Fibroblast of lung (primary cell): ENCODE results near the gene HIVEP1. TPM values are rescaled to one million over a fixed set of nuclear protein-coding genes. Genes with fewer than 3 reads are reported as not detected.
A peak's percentile ranks its signal among the peaks of the same experiment; 100 is the strongest.

Source experiments
- DNase-seq, 2 donors: peaks; one replicate each; pipeline versions ENCODE4 v3.0.0 to v3.0.0-alpha.2; 2010; ENCODE audit warnings: low read depth in 2 of 2
- H2AFZ ChIP-seq: 2 replicates; pipeline ENCODE4 v1.5.1; 2012; ENCODE audit warnings: low read length, control low read depth, inconsistent platforms
- H3K27ac ChIP-seq: 2 replicates; pipeline ENCODE4 v1.5.1; 2011; ENCODE audit warnings: low read length, control low read depth; ENCODE audit not compliant: insufficient read depth
- H3K27me3 ChIP-seq: 2 replicates; pipeline ENCODE4 v1.5.1; 2011; ENCODE audit warnings: mild to moderate bottlenecking, low read length; ENCODE audit not compliant: control insufficient read depth, insufficient read depth
- H3K36me3 ChIP-seq: 2 replicates; pipeline ENCODE4 v1.5.1; 2011; ENCODE audit warnings: low read length; ENCODE audit not compliant: control insufficient read depth, insufficient read depth
- H3K4me1 ChIP-seq: 2 replicates; pipeline ENCODE4 v1.5.1; 2011; ENCODE audit warnings: low read length; ENCODE audit not compliant: control insufficient read depth, insufficient read depth; ENCODE audit errors: extremely low read depth
- H3K4me2 ChIP-seq: 2 replicates; pipeline ENCODE4 v1.5.1; 2011; ENCODE audit warnings: low read length, control low read depth; ENCODE audit not compliant: insufficient read depth; ENCODE audit errors: extremely low read depth
- H3K4me3 ChIP-seq, 4 experiments: fragments of 200-600 bp in 1 of 4; sonication (generic) in 1 of 4; replicated peaks in 1 of 4; 2 replicates each; pipeline ENCODE4 v1.5.1; 2011 to 2016; ENCODE audit warnings: low read length in 4 of 4, low read depth in 3 of 4, mild to moderate bottlenecking in 3 of 4, control low read depth in 2 of 4, inconsistent platforms in 1 of 4, mixed read lengths in 1 of 4; ENCODE audit not compliant: insufficient read depth in 1 of 4; ENCODE audit errors: control extremely low read depth in 1 of 4
- H3K79me2 ChIP-seq: 2 replicates; pipeline ENCODE4 v1.5.1; 2012; ENCODE audit warnings: mild to moderate bottlenecking, low read length, inconsistent platforms; ENCODE audit not compliant: control insufficient read depth, insufficient read depth
- H3K9ac ChIP-seq: 2 replicates; pipeline ENCODE4 v1.5.1; 2011; ENCODE audit warnings: mild to moderate bottlenecking, low read length, control low read depth; ENCODE audit not compliant: insufficient read depth
- H3K9me3 ChIP-seq: 2 replicates; pipeline ENCODE4 v1.5.1; 2012; ENCODE audit warnings: low read depth, low read length; ENCODE audit not compliant: control insufficient read depth, insufficient read depth
- H4K20me1 ChIP-seq: 2 replicates; pipeline ENCODE4 v1.5.1; 2011; ENCODE audit warnings: low read length; ENCODE audit not compliant: control insufficient read depth, insufficient read depth; ENCODE audit errors: extremely low read depth
- CTCF ChIP-seq, 2 donors: IDR thresholded peaks in 1 of 2; conservative IDR thresholded peaks in 1 of 2; 1 replicate in 1 of 2; 2 replicates in 1 of 2; pipeline ENCODE4 v1.5.1; 2011 to 2012; ENCODE audit warnings: low read length in 2 of 2, control low read depth in 1 of 2, inconsistent platforms in 1 of 2, low read depth in 1 of 2, mild to moderate bottlenecking in 1 of 2
- EZH2 ChIP-seq: IDR thresholded peaks from 2 replicates; pipeline ENCODE4 v1.5.1; 2012; ENCODE audit warnings: low read length, control low read depth, mild to moderate bottlenecking; ENCODE audit errors: missing control alignments
- polyA plus RNA-seq, 2 donors: library from polyadenylated mRNA; depleted of rRNA in 1 of 2; stranded (reverse) in 1 of 2; unstranded in 1 of 2; fragments of >200 nt; gene quantifications; 2 replicates each; pipeline ENCODE4 v1.2.1, GENCODE V29; 2011 to 2012; ENCODE audit warnings: missing spikeins in 1 of 2
- total RNA-seq: library from RNA; depleted of rRNA; stranded (reverse); fragments of >200 nt; gene quantifications from 2 replicates; pipeline ENCODE4 v1.2.1, GENCODE V29; 2014

HIVEP1 gene
- total and polyA plus RNA-seq, 2 donors (not counting 1 experiment from before 2014, with no cell fraction given), result 9.9 to 14.6 TPM

- Histone ChIP-seq H3K27ac (no peak overlapping the region), H3K27me3 (no peaks in the 10 kb centered on the region), H4K20me1 (no peaks in the 10 kb centered on the region), H3K79me2 (no peaks in the 10 kb centered on the region), H3K4me2 (no peak overlapping the region), H2AFZ (no peak overlapping the region), H3K36me3 (no peaks in the 10 kb centered on the region), H3K9me3 (no peaks in the 10 kb centered on the region), H3K9ac (no peak overlapping the region), H3K4me1 (peaks cover 3% of the 10 kb centered on the region), H3K4me3 (no peak overlapping the region)
- peak in 1 of 2 donors; percentile 24 for DNase-seq
- TF ChIP-seq CTCF (conservative IDR thresholded peaks at IDR 0.05 in 1 of 2, IDR thresholded peaks at IDR 0.05 in 1 of 2; ENCODE audit: low read depth in 1 of 2, low read length in 2 of 2), result no peak
- TF ChIP-seq EZH2, result no peak
These were observed 71.2 kb downstream of the HIVEP1 start for GRCh38 chr6:12083302-12083701.

- TF ChIP-seq EZH2 (no peak), CTCF (conservative IDR thresholded peaks at IDR 0.05 in 1 of 2, IDR thresholded peaks at IDR 0.05 in 1 of 2; ENCODE audit: low read depth in 1 of 2, low read length in 2 of 2) (no peak)
These were observed 71.7 kb downstream of the HIVEP1 start for GRCh38 chr6:12083763-12084162.

GRCh38 chr6:12084681-12085080 is 72.6 kb downstream of the HIVEP1 start:
- Histone ChIP-seq H3K79me2 (no peaks in the 10 kb centered on the region), H3K36me3 (no peaks in the 10 kb centered on the region)
- TF ChIP-seq CTCF (conservative IDR thresholded peaks at IDR 0.05 in 1 of 2, IDR thresholded peaks at IDR 0.05 in 1 of 2; ENCODE audit: low read depth in 1 of 2, low read length in 2 of 2), result no peak
- no peak for TF ChIP-seq EZH2

More at GRCh38 chr6:12083763-12084162, 71.7 kb downstream of the HIVEP1 start:
- no peaks in the 10 kb centered on the region for H4K20me1 ChIP-seq
- no peaks in the 10 kb centered on the region for H3K9me3 ChIP-seq
- H3K36me3 ChIP-seq, result no peaks in the 10 kb centered on the region
- no peak overlapping the region for H3K27ac ChIP-seq
- H3K27me3 ChIP-seq, result no peaks in the 10 kb centered on the region
- peak in 1 of 2 donors; percentile 34 for DNase-seq
- no peak overlapping the region for H2AFZ ChIP-seq
- H3K4me1 ChIP-seq, result peaks cover 5% of the 10 kb centered on the region
- H3K9ac ChIP-seq, result no peak overlapping the region
- H3K4me2 ChIP-seq, result no peak overlapping the region
- no peaks in the 10 kb centered on the region for H3K79me2 ChIP-seq
- H3K4me3 ChIP-seq, result no peak overlapping the region

More at GRCh38 chr6:12084681-12085080, 72.6 kb downstream of the HIVEP1 start:
- H4K20me1 ChIP-seq, result no peaks in the 10 kb centered on the region
- H3K4me3 ChIP-seq, result no peak overlapping the region
- no peak for DNase-seq
- H3K4me1 ChIP-seq, result peaks cover 5% of the 10 kb centered on the region
- H3K4me2 ChIP-seq, result no peak overlapping the region
- no peak overlapping the region for H2AFZ ChIP-seq
- H3K27me3 ChIP-seq, result no peaks in the 10 kb centered on the region
- no peak overlapping the region for H3K9ac ChIP-seq
- H3K27ac ChIP-seq, result no peak overlapping the region
- H3K9me3 ChIP-seq, result no peaks in the 10 kb centered on the region
